ENCODE results near the gene HOXA4. TPM values are rescaled to one million over a fixed set of nuclear protein-coding genes. Genes with fewer than 3 reads are reported as not detected.
A peak's percentile ranks its signal among the peaks of the same experiment; 100 is the strongest.

The HOXA4 gene
- total and polyA plus RNA-seq, 2 of the 4 experiments (the other 2 are of a cell fraction) = 0.36 to 8.0 TPM

GRCh38 chr7:27161721-27162560 lies 31.4 kb upstream of the HOXA4 start (continued):
- no peak for TF ChIP-seq RCOR1 (IDR thresholded peaks at IDR 0.05; ENCODE audit: insufficient replicate concordance, low read length)

- no CpG with 5 or more reads among the region's 27 CpGs for WGBS, 2 experiments (ENCODE audit: extremely low coverage in 2 of 2, insufficient read length in 1 of 2)
- peak overlapping the region; percentile 36 for H3K4me3 ChIP-seq (ENCODE audit: insufficient read depth, low read depth, low read length)
- peaks cover 6% of the 10 kb centered on the region; the same call in 1 of the 2 replicates for H3K9me3 ChIP-seq (ENCODE audit: control insufficient read depth, insufficient read depth, low read length)
- H3K14ac ChIP-seq (replicated peaks; ENCODE audit: low read depth, low read length) = no peak overlapping the region
- H3K56ac ChIP-seq (ENCODE audit: extremely low read depth, insufficient read depth, low read length) = no peak overlapping the region
- dilution Hi-C loops (cut with HindIII; ENCODE audit: low sequenced_read_pairs, unreplicated experiment) = no loop called here
- in situ Hi-C loops (cut with MboI; ENCODE audit: low sequenced_read_pairs) = no loop called here
- no peaks in the 10 kb centered on the region for H4K20me1 ChIP-seq (ENCODE audit: insufficient read depth, low read length)
- POLR2A ChIA-PET (ENCODE audit: unreplicated experiment) = no interaction called here
- no peaks in the 10 kb centered on the region for H3K79me1 ChIP-seq (ENCODE audit: low read depth in 1 of 2, low read length in 2 of 2)
- ATAC-seq (ENCODE audit: low read depth) (peak; percentile 5), DNase-seq (no peak)
- H3K23ac ChIP-seq (ENCODE audit: low read depth, low read length) = no peak overlapping the region
- no peak overlapping the region for H2BK5ac ChIP-seq (ENCODE audit: low read depth, low read length, poor library complexity, severe bottlenecking)
- no TSS peak for BruUV-seq (replicated peaks)
- H3K4ac ChIP-seq (ENCODE audit: low read depth, low read length) = no peak overlapping the region
- no peak overlapping the region for H3K18ac ChIP-seq (ENCODE audit: low read depth, low read length)
- H2AFZ ChIP-seq (replicated peaks; ENCODE audit: low read length, poor library complexity) = peak overlapping the region; percentile 98
- H3K4me2 ChIP-seq (ENCODE audit: low read depth, low read length) = peak overlapping the region; percentile 79
- H2AK9ac ChIP-seq (replicated peaks; ENCODE audit: low read depth, low read length, poor library complexity) = peak overlapping the region; percentile 87
- no peak overlapping the region; the same call in 1 of the 2 replicates for H3K9ac ChIP-seq (ENCODE audit: low read depth, low read length)
- no peaks in the 10 kb centered on the region for H3K9me1 ChIP-seq (ENCODE audit: insufficient read depth, low read length)
- no peak overlapping the region for H4K8ac ChIP-seq (ENCODE audit: low read depth in 2 of 2, low read length in 2 of 2)
- peaks cover 34% of the 10 kb centered on the region for H3K27me3 ChIP-seq (ENCODE audit: control insufficient read depth, insufficient read depth, low read length)
- no peak overlapping the region for H2BK120ac ChIP-seq (ENCODE audit: low read depth, low read length)
- TF ChIP-seq USF2 (IDR thresholded peaks at IDR 0.05; ENCODE audit: low read depth, low read length) (no peak), RFX5 (IDR thresholded peaks at IDR 0.05; ENCODE audit: low read depth, low read length) (no peak)
- peaks cover 1% of the 10 kb centered on the region; the same call in 1 of the 2 replicates for H3K4me1 ChIP-seq (ENCODE audit: control insufficient read depth, insufficient read depth, low read length)
- H2BK15ac ChIP-seq (ENCODE audit: low read depth, low read length) = no peak overlapping the region
- no peak overlapping the region for H2BK20ac ChIP-seq (ENCODE audit: low read depth, low read length)
- no peaks in the 10 kb centered on the region for H3K36me3 ChIP-seq (ENCODE audit: control insufficient read depth, insufficient read depth, low read length)
- H2AK5ac ChIP-seq (ENCODE audit: low read depth, low read length) = no peak overlapping the region
- CTCF ChIA-PET = interaction anchor here (0.6 to 1.8 kb wide), 23 partner anchors 9 to 1269 kb away, joined by 3 to 29 read pairs (median 4); partner anchors contain the start of gene HOXA5
- no peak overlapping the region for H4K91ac ChIP-seq (ENCODE audit: insufficient read depth, low read depth, low read length)
- intact Hi-C loops (cut with micrococcal nuclease) = loop anchor here (1.0 to 10.0 kb wide), 4 partner anchors 792 to 1906 kb away; partner anchors contain the start of genes CBX3 and HNRNPA2B1
- no peak overlapping the region for H3K27ac ChIP-seq (ENCODE audit: insufficient read depth, low read length)
- H4K5ac ChIP-seq (ENCODE audit: low read depth, low read length) = no peak overlapping the region
These were observed 30.7 kb upstream of the HOXA4 start for GRCh38 chr7:27161214-27161720.

All from IMR-90 (cell line).